HepG2 (cell line): ENCODE data around the gene MRPL38. TPM values are rescaled to one million over a fixed set of nuclear protein-coding genes. Genes with fewer than 3 reads are reported as not detected.

Source experiments
- ADNP ChIP-seq: sonication (generic); formaldehyde crosslinking; IDR thresholded peaks from 2 replicates; pipeline ENCODE4 v1.4.0; 2020; ENCODE audit warnings: missing genetic modification reagents
- CREM ChIP-seq, 2 experiments: sonication (generic) in 1 of 2; formaldehyde crosslinking in 1 of 2; IDR thresholded peaks; 2 replicates each; pipeline versions ENCODE4 v1.4.0 to v1.6.1; 2016 to 2020; ENCODE audit warnings: antibody characterized with exemption in 1 of 2, mild to moderate bottlenecking in 1 of 2, missing genetic modification reagents in 1 of 2
- ESRRA ChIP-seq: sonication (generic); formaldehyde crosslinking; IDR thresholded peaks from 2 replicates; pipeline ENCODE4 v1.5.1; 2020; ENCODE audit warnings: mild to moderate bottlenecking, low read depth, missing genetic modification reagents
- ETV5 ChIP-seq: IDR thresholded peaks from 2 replicates; pipeline ENCODE4 v1.6.1; 2018; ENCODE audit warnings: missing biosample characterization, missing genetic modification reagents, inconsistent platforms, borderline replicate concordance
- HOXA5 ChIP-seq: sonication (generic); formaldehyde crosslinking; IDR thresholded peaks from 2 replicates; pipeline ENCODE4 v1.4.0; 2020; ENCODE audit warnings: missing genetic modification reagents
- ZBTB20 ChIP-seq: sonication (generic); formaldehyde crosslinking; IDR thresholded peaks from 2 replicates; pipeline ENCODE4 v1.8.1; 2023; ENCODE audit warnings: missing genetic modification reagents, low read depth, mild to moderate bottlenecking, borderline replicate concordance
- ZNF264 ChIP-seq: sonication (generic); formaldehyde crosslinking; IDR thresholded peaks from 2 replicates; pipeline ENCODE4 v1.4.0; 2020; ENCODE audit warnings: missing genetic modification reagents
- ZNF331 ChIP-seq: sonication (generic); formaldehyde crosslinking; IDR thresholded peaks from 2 replicates; pipeline ENCODE4 v1.4.0; 2020; ENCODE audit warnings: missing genetic modification reagents
- ZNF567 ChIP-seq: sonication (generic); formaldehyde crosslinking; IDR thresholded peaks from 2 replicates; pipeline ENCODE4 v1.8.1; 2023; ENCODE audit warnings: mild to moderate bottlenecking, missing genetic modification reagents, borderline replicate concordance
- ZNF678 ChIP-seq: sonication (generic); formaldehyde crosslinking; IDR thresholded peaks from 2 replicates; pipeline ENCODE4 v1.4.0; 2020; ENCODE audit warnings: mild to moderate bottlenecking, missing genetic modification reagents
- polyA plus RNA-seq, 8 experiments: library from polyadenylated mRNA; depleted of rRNA in 3 of 8; stranded (reverse) in 7 of 8; unstranded in 1 of 8; fragments of >200 nt; fragmentation: Illumina TruSeq in 4 of 8; extraction: Trizol in 4 of 8; gene quantifications; 2 replicates each; pipeline versions ENCODE4 v1.2.1 to v1.2.3, GENCODE V29; 2011 to 2016; ENCODE audit warnings: low read depth in 4 of 8, missing spikeins in 1 of 8, mixed read lengths in 1 of 8; ENCODE audit not compliant: insufficient read depth in 1 of 8
- total RNA-seq, 5 experiments: library from RNA; depleted of rRNA; stranded (reverse); fragments of >200 nt; fragmentation: Illumina TruSeq; extraction: Trizol; gene quantifications; 2 replicates each; pipeline ENCODE4 v1.2.3, GENCODE V29; 2016; ENCODE audit warnings: low read depth in 1 of 5
- TF ChIP-seq, protein P1 (sequence below): sonication (generic); formaldehyde crosslinking; IDR thresholded peaks from 2 replicates; pipeline ENCODE4 v1.4.0; 2020; ENCODE audit warnings: missing genetic modification reagents
- TF ChIP-seq, protein P2 (sequence below): sonication (generic); formaldehyde crosslinking; IDR thresholded peaks from 2 replicates; pipeline ENCODE4 v1.4.0; 2020; ENCODE audit warnings: missing genetic modification reagents
- TF ChIP-seq, protein P3 (sequence below): sonication (generic); formaldehyde crosslinking; IDR thresholded peaks from 2 replicates; pipeline ENCODE4 v1.9.0; 2021; ENCODE audit warnings: missing genetic modification reagents, borderline replicate concordance
- TF ChIP-seq, protein P4 (sequence below): sonication (generic); formaldehyde crosslinking; IDR thresholded peaks from 2 replicates; pipeline ENCODE4 v1.5.1; 2020; ENCODE audit warnings: missing genetic modification reagents, mild to moderate bottlenecking, borderline replicate concordance
- TF ChIP-seq, protein P5 (sequence below): IDR thresholded peaks from 2 replicates; pipeline ENCODE4 v1.6.1; 2012; ENCODE audit warnings: inconsistent platforms
- TF ChIP-seq, protein P6 (sequence below): sonication (generic); formaldehyde crosslinking; conservative IDR thresholded peaks from 2 replicates; pipeline ENCODE4 v1.4.0; 2020; ENCODE audit warnings: missing genetic modification reagents

The MRPL38 gene
- total and polyA plus RNA-seq, 2 of the 13 experiments (the other 11 are each of a cell fraction or from before 2014, with no cell fraction given), result 83.7 to 125 TPM

DNA sequence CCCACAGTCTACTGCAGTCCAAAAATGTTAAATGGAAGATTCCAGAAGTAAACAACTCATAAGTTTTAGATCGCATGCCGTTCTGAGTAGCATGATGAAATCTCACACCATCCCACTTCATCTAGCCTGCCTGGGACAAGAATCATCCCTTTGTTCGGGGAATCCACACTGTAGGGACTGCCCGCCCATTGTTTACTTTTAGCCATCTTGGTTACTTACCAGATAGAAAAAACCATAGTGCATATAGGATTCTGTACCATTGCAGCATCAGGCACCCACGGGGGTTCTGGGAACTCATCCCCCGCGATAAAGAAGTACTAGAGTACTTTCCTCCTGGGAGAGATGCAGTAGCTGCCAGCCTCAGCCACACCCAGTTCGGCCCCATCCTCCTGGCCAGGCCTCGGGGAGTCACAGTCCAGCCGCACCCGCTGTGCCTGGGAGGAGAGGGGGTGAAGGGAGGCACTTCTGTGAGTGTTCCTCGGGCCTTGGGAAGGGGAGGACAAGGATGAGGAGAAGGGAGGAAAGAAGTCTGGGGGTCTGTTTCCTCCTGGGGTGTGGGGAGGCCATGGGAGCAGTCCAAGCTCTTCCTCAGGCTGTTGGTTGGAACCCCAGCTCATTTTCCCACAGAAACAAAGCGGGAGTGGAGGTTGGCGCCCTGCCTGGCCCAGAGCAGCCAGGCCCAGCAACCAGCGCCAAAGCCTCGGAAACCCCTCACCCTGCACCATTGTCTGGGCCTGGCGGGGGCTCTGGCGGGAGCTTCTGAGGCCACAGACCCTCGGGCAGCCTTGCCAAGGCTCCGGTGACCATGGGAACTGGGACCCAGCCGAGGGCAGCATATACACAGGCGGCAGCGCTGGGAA lies 35.2 kb downstream of the MRPL38 start (continued):
- TF ChIP-seq ZBTB20 (CRISPR knock-in tag), result peak; percentile 94
- peak; percentile 70; the same call in 1 of the 2 replicates for TF ChIP-seq ZNF678 (CRISPR knock-in tag)
- TF ChIP-seq ZNF331, result peak; percentile 83
- TF ChIP-seq, protein P1, sequence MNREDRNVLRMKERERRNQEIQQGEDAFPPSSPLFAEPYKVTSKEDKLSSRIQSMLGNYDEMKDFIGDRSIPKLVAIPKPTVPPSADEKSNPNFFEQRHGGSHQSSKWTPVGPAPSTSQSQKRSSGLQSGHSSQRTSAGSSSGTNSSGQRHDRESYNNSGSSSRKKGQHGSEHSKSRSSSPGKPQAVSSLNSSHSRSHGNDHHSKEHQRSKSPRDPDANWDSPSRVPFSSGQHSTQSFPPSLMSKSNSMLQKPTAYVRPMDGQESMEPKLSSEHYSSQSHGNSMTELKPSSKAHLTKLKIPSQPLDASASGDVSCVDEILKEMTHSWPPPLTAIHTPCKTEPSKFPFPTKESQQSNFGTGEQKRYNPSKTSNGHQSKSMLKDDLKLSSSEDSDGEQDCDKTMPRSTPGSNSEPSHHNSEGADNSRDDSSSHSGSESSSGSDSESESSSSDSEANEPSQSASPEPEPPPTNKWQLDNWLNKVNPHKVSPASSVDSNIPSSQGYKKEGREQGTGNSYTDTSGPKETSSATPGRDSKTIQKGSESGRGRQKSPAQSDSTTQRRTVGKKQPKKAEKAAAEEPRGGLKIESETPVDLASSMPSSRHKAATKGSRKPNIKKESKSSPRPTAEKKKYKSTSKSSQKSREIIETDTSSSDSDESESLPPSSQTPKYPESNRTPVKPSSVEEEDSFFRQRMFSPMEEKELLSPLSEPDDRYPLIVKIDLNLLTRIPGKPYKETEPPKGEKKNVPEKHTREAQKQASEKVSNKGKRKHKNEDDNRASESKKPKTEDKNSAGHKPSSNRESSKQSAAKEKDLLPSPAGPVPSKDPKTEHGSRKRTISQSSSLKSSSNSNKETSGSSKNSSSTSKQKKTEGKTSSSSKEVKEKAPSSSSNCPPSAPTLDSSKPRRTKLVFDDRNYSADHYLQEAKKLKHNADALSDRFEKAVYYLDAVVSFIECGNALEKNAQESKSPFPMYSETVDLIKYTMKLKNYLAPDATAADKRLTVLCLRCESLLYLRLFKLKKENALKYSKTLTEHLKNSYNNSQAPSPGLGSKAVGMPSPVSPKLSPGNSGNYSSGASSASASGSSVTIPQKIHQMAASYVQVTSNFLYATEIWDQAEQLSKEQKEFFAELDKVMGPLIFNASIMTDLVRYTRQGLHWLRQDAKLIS (CRISPR knock-in tag), result no peak
- no peak for TF ChIP-seq ADNP (CRISPR knock-in tag)
- TF ChIP-seq CREM (IDR thresholded peaks at IDR 0.05), result peak; percentile 52; the same call in 1 of the 2 replicates
- no peak for TF ChIP-seq CREM (CRISPR knock-in tag; IDR thresholded peaks at IDR 0.05)
- no peak; the same call in 1 of the 2 replicates for TF ChIP-seq ETV5 (CRISPR knock-in tag)
- TF ChIP-seq, protein P2, sequence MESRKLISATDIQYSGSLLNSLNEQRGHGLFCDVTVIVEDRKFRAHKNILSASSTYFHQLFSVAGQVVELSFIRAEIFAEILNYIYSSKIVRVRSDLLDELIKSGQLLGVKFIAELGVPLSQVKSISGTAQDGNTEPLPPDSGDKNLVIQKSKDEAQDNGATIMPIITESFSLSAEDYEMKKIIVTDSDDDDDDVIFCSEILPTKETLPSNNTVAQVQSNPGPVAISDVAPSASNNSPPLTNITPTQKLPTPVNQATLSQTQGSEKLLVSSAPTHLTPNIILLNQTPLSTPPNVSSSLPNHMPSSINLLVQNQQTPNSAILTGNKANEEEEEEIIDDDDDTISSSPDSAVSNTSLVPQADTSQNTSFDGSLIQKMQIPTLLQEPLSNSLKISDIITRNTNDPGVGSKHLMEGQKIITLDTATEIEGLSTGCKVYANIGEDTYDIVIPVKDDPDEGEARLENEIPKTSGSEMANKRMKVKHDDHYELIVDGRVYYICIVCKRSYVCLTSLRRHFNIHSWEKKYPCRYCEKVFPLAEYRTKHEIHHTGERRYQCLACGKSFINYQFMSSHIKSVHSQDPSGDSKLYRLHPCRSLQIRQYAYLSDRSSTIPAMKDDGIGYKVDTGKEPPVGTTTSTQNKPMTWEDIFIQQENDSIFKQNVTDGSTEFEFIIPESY (CRISPR knock-in tag), result peak; percentile 97
- TF ChIP-seq ZNF264 (CRISPR knock-in tag), result peak; percentile 44; the same call in 1 of the 2 replicates
- peak; percentile 87; the same call in 1 of the 2 replicates for TF ChIP-seq ZNF567 (CRISPR knock-in tag)
- TF ChIP-seq, protein P3, sequence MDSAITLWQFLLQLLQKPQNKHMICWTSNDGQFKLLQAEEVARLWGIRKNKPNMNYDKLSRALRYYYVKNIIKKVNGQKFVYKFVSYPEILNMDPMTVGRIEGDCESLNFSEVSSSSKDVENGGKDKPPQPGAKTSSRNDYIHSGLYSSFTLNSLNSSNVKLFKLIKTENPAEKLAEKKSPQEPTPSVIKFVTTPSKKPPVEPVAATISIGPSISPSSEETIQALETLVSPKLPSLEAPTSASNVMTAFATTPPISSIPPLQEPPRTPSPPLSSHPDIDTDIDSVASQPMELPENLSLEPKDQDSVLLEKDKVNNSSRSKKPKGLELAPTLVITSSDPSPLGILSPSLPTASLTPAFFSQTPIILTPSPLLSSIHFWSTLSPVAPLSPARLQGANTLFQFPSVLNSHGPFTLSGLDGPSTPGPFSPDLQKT (CRISPR knock-in tag), result no peak
- no peak for TF ChIP-seq ESRRA (CRISPR knock-in tag)
- TF ChIP-seq, protein P4, sequence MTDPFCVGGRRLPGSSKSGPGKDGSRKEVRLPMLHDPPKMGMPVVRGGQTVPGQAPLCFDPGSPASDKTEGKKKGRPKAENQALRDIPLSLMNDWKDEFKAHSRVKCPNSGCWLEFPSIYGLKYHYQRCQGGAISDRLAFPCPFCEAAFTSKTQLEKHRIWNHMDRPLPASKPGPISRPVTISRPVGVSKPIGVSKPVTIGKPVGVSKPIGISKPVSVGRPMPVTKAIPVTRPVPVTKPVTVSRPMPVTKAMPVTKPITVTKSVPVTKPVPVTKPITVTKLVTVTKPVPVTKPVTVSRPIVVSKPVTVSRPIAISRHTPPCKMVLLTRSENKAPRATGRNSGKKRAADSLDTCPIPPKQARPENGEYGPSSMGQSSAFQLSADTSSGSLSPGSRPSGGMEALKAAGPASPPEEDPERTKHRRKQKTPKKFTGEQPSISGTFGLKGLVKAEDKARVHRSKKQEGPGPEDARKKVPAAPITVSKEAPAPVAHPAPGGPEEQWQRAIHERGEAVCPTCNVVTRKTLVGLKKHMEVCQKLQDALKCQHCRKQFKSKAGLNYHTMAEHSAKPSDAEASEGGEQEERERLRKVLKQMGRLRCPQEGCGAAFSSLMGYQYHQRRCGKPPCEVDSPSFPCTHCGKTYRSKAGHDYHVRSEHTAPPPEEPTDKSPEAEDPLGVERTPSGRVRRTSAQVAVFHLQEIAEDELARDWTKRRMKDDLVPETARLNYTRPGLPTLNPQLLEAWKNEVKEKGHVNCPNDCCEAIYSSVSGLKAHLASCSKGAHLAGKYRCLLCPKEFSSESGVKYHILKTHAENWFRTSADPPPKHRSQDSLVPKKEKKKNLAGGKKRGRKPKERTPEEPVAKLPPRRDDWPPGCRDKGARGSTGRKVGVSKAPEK (CRISPR knock-in tag), result no peak
- TF ChIP-seq, protein P5, sequence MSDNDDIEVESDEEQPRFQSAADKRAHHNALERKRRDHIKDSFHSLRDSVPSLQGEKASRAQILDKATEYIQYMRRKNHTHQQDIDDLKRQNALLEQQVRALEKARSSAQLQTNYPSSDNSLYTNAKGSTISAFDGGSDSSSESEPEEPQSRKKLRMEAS, result peak; percentile 59
- TF ChIP-seq HOXA5, result no peak
- TF ChIP-seq, protein P6, sequence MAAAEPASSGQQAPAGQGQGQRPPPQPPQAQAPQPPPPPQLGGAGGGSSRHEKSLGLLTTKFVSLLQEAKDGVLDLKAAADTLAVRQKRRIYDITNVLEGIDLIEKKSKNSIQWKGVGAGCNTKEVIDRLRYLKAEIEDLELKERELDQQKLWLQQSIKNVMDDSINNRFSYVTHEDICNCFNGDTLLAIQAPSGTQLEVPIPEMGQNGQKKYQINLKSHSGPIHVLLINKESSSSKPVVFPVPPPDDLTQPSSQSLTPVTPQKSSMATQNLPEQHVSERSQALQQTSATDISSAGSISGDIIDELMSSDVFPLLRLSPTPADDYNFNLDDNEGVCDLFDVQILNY (CRISPR knock-in tag), result no peak
